GM12874 (cell line): ENCODE data around the gene PUSL1.

Experiments used
- CTCF ChIP-seq: IDR thresholded peaks from 2 replicates; pipeline ENCODE4 v1.5.1; 2011; ENCODE audit warnings: low read depth, mild to moderate bottlenecking, control low read depth, low read length, moderate library complexity; ENCODE audit not compliant: insufficient read depth

The PUSL1 gene

GRCh38 chr1:1304331-1305299, 3.8 kb upstream of the PUSL1 start:
- no peak for TF ChIP-seq CTCF

GRCh38 chr1:1305300-1306069, 2.9 kb upstream of the PUSL1 start:
- TF ChIP-seq CTCF: 0 out of 2 replicates have a peak, but pooled peaks have one; percentile 32

GRCh38 chr1:1306070-1306660, 2.2 kb upstream of the PUSL1 start:
- TF ChIP-seq CTCF: peak; percentile 35

- TF ChIP-seq CTCF: no peak
Observed at GRCh38 chr1:1306661-1307260, 1.6 kb upstream of the PUSL1 start.

- no peak for TF ChIP-seq CTCF
Observed at GRCh38 chr1:1307261-1307922, 1.0 kb upstream of the PUSL1 start.

GRCh38 chr1:1308756-1309250, 406 bp downstream of the PUSL1 start:
- TF ChIP-seq CTCF: no peak
